ENCODE results near the gene LTBP3.

Gene LTBP3

DNA sequence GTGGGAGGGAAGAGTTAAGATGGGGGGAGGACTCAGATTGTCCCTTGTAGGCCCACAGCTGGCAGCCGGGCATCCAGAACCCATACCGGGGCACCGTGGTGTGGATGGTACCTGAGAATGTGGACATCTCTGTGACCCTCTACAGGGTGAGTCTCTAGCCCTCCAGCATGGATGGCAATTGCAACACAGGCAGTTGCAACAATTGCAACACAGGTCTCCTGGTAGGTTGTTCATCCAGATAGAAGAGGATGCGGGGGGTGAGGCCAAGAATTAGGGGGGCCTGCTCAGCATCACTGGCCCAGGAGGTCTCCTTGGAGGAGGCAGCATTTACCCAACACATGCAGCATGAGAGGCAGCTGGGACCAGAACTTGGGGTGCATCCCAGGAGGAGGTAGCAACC is 21.1 kb upstream of the LTBP3 start:
- H3K9me2 ChIP-seq (replicated peaks; ENCODE audit: control insufficient read depth, low read length) = no peaks in the 10 kb centered on the region
- no peak for TF ChIP-seq EZH2phosphoT487 (IDR thresholded peaks at IDR 0.05; ENCODE audit: borderline replicate concordance, low read length)
- H4K20me1 ChIP-seq (ENCODE audit: control insufficient read depth, insufficient read depth, low read depth, low read length) = no peaks in the 10 kb centered on the region
- no peak overlapping the region for H3K27ac ChIP-seq (ENCODE audit: low read depth, low read length)
- H3K4me3 ChIP-seq (ENCODE audit: low read length) = no peak overlapping the region
- no peak overlapping the region for H3K4me2 ChIP-seq (ENCODE audit: low read length)
- peaks cover 10% of the 10 kb centered on the region for H3F3A ChIP-seq (ENCODE audit: control insufficient read depth, insufficient read depth)
- H3K36me3 ChIP-seq (ENCODE audit: control insufficient read depth, low read length) = peaks cover 3% of the 10 kb centered on the region
- H3K79me2 ChIP-seq (ENCODE audit: control insufficient read depth, low read length) = peaks cover 10% of the 10 kb centered on the region
- H3K4me1 ChIP-seq (ENCODE audit: control insufficient read depth, low read length) = peaks cover 30% of the 10 kb centered on the region
- no peaks in the 10 kb centered on the region for H3K27me3 ChIP-seq (ENCODE audit: control insufficient read depth, low read length)
- no peaks in the 10 kb centered on the region for H3K9me3 ChIP-seq (ENCODE audit: control insufficient read depth, insufficient read depth, low read length)

DNA sequence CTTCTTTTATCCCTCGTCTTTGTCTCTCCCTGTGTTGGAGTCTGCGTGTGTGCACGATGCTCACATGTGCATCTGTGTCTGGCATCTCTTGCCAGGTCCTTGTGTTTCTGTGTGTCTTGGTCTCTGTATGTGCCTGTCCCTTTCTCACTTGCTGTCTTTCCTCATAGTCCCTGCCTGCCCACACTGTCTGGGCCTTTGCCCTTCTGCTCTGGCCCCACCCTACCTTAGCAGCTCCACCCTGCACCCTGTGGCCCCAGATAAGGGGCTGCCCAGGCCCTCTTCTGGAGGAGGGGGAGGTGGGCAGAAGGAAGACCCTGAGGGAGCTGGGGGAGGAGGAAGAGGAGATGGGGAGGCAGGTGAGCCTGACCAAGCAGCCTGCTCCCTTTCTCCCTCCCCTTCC is 20.5 kb upstream of the LTBP3 start:
- peaks cover 6% of the 10 kb centered on the region for H3K36me3 ChIP-seq (ENCODE audit: control insufficient read depth, low read length)
- H3K27ac ChIP-seq (ENCODE audit: low read depth, low read length) = no peak overlapping the region
- no peak overlapping the region for H3K4me2 ChIP-seq (ENCODE audit: low read length)
- H3K9me3 ChIP-seq (ENCODE audit: control insufficient read depth, insufficient read depth, low read length) = no peaks in the 10 kb centered on the region
- H4K20me1 ChIP-seq (ENCODE audit: control insufficient read depth, insufficient read depth, low read depth, low read length) = no peaks in the 10 kb centered on the region
- H3K4me3 ChIP-seq (ENCODE audit: low read length) = no peak overlapping the region
- no peaks in the 10 kb centered on the region for H3K27me3 ChIP-seq (ENCODE audit: control insufficient read depth, low read length)
- peaks cover 12% of the 10 kb centered on the region for H3K79me2 ChIP-seq (ENCODE audit: control insufficient read depth, low read length)
- no peak for TF ChIP-seq EZH2phosphoT487 (IDR thresholded peaks at IDR 0.05; ENCODE audit: borderline replicate concordance, low read length)
- TF ChIP-seq CTCF (IDR thresholded peaks at IDR 0.05; ENCODE audit: low read depth, low read length, poor library complexity, severe bottlenecking) = no peak
- H3F3A ChIP-seq (ENCODE audit: control insufficient read depth, insufficient read depth) = peaks cover 13% of the 10 kb centered on the region
- peaks cover 34% of the 10 kb centered on the region for H3K4me1 ChIP-seq (ENCODE audit: control insufficient read depth, low read length)
- no peaks in the 10 kb centered on the region for H3K9me2 ChIP-seq (replicated peaks; ENCODE audit: control insufficient read depth, low read length)

- peaks cover 39% of the 10 kb centered on the region for H3K4me1 ChIP-seq (ENCODE audit: control insufficient read depth, low read length)
- no peak overlapping the region for H3K27ac ChIP-seq (ENCODE audit: low read depth, low read length)
- TF ChIP-seq EZH2phosphoT487 (IDR thresholded peaks at IDR 0.05; ENCODE audit: borderline replicate concordance, low read length) = no peak
- TF ChIP-seq CTCF (IDR thresholded peaks at IDR 0.05; ENCODE audit: low read depth, low read length, poor library complexity, severe bottlenecking) = no peak
- H3K36me3 ChIP-seq (ENCODE audit: control insufficient read depth, low read length) = peaks cover 11% of the 10 kb centered on the region
- no peak overlapping the region for H3K4me3 ChIP-seq (ENCODE audit: low read length)
- H4K20me1 ChIP-seq (ENCODE audit: control insufficient read depth, insufficient read depth, low read depth, low read length) = no peaks in the 10 kb centered on the region
- H3K4me2 ChIP-seq (ENCODE audit: low read length) = no peak overlapping the region
- H3K9me2 ChIP-seq (replicated peaks; ENCODE audit: control insufficient read depth, low read length) = no peaks in the 10 kb centered on the region
- H3F3A ChIP-seq (ENCODE audit: control insufficient read depth, insufficient read depth) = peaks cover 15% of the 10 kb centered on the region
- no peaks in the 10 kb centered on the region for H3K27me3 ChIP-seq (ENCODE audit: control insufficient read depth, low read length)
- H3K79me2 ChIP-seq (ENCODE audit: control insufficient read depth, low read length) = peaks cover 18% of the 10 kb centered on the region
- no peaks in the 10 kb centered on the region for H3K9me3 ChIP-seq (ENCODE audit: control insufficient read depth, insufficient read depth, low read length)
These were observed 20.0 kb upstream of the LTBP3 start for GRCh38 chr11:65578134-65578533.

DNA sequence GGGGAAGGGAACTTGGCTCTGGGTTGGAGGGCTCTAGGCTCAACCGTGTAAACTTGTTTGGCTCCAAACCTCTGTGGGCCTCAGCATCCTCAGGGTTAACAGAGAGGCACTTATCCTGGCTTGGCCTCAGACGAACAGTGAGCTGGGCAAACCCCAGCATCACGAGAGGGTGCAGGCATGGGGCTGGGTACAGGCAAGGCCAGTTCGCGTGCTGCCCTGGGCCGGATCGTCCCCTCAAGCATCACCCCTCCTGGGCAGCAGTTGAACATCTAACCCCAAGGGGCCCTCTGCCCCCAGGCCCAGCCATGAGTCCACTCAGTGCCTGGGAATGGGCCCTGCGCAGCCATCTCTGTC is 19.6 kb upstream of the LTBP3 start:
- peaks cover 13% of the 10 kb centered on the region for H3K36me3 ChIP-seq (ENCODE audit: control insufficient read depth, low read length)
- H3K79me2 ChIP-seq (ENCODE audit: control insufficient read depth, low read length) = peaks cover 22% of the 10 kb centered on the region
- no peak overlapping the region for H3K27ac ChIP-seq (ENCODE audit: low read depth, low read length)
- H3K4me3 ChIP-seq (ENCODE audit: low read length) = peak overlapping the region; percentile 86; the same call in 1 of the 2 replicates
- TF ChIP-seq CTCF (IDR thresholded peaks at IDR 0.05; ENCODE audit: low read depth, low read length, poor library complexity, severe bottlenecking) = no peak
- no peak for TF ChIP-seq EZH2phosphoT487 (IDR thresholded peaks at IDR 0.05; ENCODE audit: borderline replicate concordance, low read length)
- peak overlapping the region; percentile 87 for H3K4me2 ChIP-seq (ENCODE audit: low read length)
- H3K27me3 ChIP-seq (ENCODE audit: control insufficient read depth, low read length) = no peaks in the 10 kb centered on the region
- no peaks in the 10 kb centered on the region for H4K20me1 ChIP-seq (ENCODE audit: control insufficient read depth, insufficient read depth, low read depth, low read length)
- no peaks in the 10 kb centered on the region for H3K9me2 ChIP-seq (replicated peaks; ENCODE audit: control insufficient read depth, low read length)
- H3F3A ChIP-seq (ENCODE audit: control insufficient read depth, insufficient read depth) = peaks cover 15% of the 10 kb centered on the region
- H3K4me1 ChIP-seq (ENCODE audit: control insufficient read depth, low read length) = peaks cover 42% of the 10 kb centered on the region
- no peaks in the 10 kb centered on the region for H3K9me3 ChIP-seq (ENCODE audit: control insufficient read depth, insufficient read depth, low read length)

Measured in DOHH2 (cell line).